K562 (cell line): ENCODE results near the gene EPHX1. TPM values are rescaled to one million over a fixed set of nuclear protein-coding genes. Genes with fewer than 3 reads are reported as not detected.
A peak's percentile ranks its signal among the peaks of the same experiment; 100 is the strongest.

Source experiments
- FOXJ2 ChIP-seq: fragments of 200-800 bp; sonication (Bioruptor generic); IDR thresholded peaks from 2 replicates; pipeline ENCODE4 v1.6.1; 2016; ENCODE audit warnings: missing genetic modification characterization, missing compliant biosample characterization
- HIVEP1 ChIP-seq: fragments of 250-450 bp; sonication (Bioruptor Pico); IDR thresholded peaks from 2 replicates; pipeline ENCODE4 v1.4.0; 2020; ENCODE audit warnings: mild to moderate bottlenecking
- HNRNPUL1 ChIP-seq: fragments of 200-400 bp; formaldehyde crosslinking; IDR thresholded peaks from 2 replicates; pipeline ENCODE4 v1.6.1; 2017; ENCODE audit warnings: low read length
- MIER1 ChIP-seq: fragments of 450-650 bp; IDR thresholded peaks from 2 replicates; pipeline ENCODE4 v1.6.1; 2016; ENCODE audit warnings: antibody characterized with exemption, mild to moderate bottlenecking, low read depth
- NFATC3 ChIP-seq: fragments of 450-650 bp; IDR thresholded peaks from 2 replicates; pipeline ENCODE4 v1.6.1; 2017; ENCODE audit warnings: mild to moderate bottlenecking
- SMARCA5 ChIP-seq: fragments of 450-650 bp; IDR thresholded peaks from 2 replicates; pipeline ENCODE4 v1.6.1; 2016
- TEAD1 ChIP-seq, 2 experiments: fragments of 450-650 bp in 1 of 2; sonication (generic) in 1 of 2; formaldehyde crosslinking; IDR thresholded peaks; 2 replicates each; pipeline versions ENCODE4 v1.4.0 to v1.8.0; 2020 to 2022; ENCODE audit warnings: mild to moderate bottlenecking in 2 of 2, missing genetic modification reagents in 1 of 2
- ZNF175 ChIP-seq: fragments of 200-800 bp; sonication (Bioruptor generic); IDR thresholded peaks from 2 replicates; pipeline ENCODE4 v1.6.1; 2016; ENCODE audit warnings: low read depth, mild to moderate bottlenecking, missing genetic modification characterization, missing compliant biosample characterization
- polyA plus RNA-seq, 8 experiments: library from polyadenylated mRNA; depleted of rRNA in 4 of 8; stranded (reverse) in 5 of 8; unstranded in 3 of 8; fragments of >200 nt; fragmentation: Nextera tagmentation in 2 of 8; fragmentation: Illumina TruSeq in 1 of 8; extraction: Ambion mirVana in 2 of 8; extraction: Trizol in 1 of 8; gene quantifications; 2 replicates each; pipeline versions ENCODE4 v1.2.1 to v1.2.3, GENCODE V29; 2011 to 2014; ENCODE audit warnings: inconsistent platforms in 1 of 8, missing spikeins in 1 of 8
- total RNA-seq, 7 experiments: library from RNA; depleted of rRNA in 6 of 7; stranded (reverse); fragments of >200 nt in 6 of 7; fragmentation: Illumina TruSeq in 2 of 7; extraction: Trizol in 2 of 7; gene quantifications; 2 replicates each; pipeline versions ENCODE4 v1.2.1 to v1.2.3, GENCODE V29; 2011 to 2021; ENCODE audit warnings: low replicate concordance in 1 of 7
- TF ChIP-seq, protein P1 (sequence below), 2 experiments: fragments of 450-650 bp in 1 of 2; sonication (generic) in 1 of 2; formaldehyde crosslinking in 1 of 2; IDR thresholded peaks; 2 replicates each; pipeline versions ENCODE4 v1.7.1 to v1.9.0; 2016 to 2022; ENCODE audit warnings: inconsistent platforms in 1 of 2, mild to moderate bottlenecking in 1 of 2, missing genetic modification reagents in 1 of 2
- TF ChIP-seq, protein P2 (sequence below): fragments of 450-650 bp; IDR thresholded peaks from 2 replicates; pipeline ENCODE4 v1.6.1; 2017; ENCODE audit warnings: antibody characterized with exemption, mild to moderate bottlenecking

The EPHX1 gene
- total and polyA plus RNA-seq, 9 of the 15 experiments (the other 6 are each of a cell fraction or from before 2014, with no cell fraction given): 0.21 to 27.0 (median 6.7) TPM

DNA sequence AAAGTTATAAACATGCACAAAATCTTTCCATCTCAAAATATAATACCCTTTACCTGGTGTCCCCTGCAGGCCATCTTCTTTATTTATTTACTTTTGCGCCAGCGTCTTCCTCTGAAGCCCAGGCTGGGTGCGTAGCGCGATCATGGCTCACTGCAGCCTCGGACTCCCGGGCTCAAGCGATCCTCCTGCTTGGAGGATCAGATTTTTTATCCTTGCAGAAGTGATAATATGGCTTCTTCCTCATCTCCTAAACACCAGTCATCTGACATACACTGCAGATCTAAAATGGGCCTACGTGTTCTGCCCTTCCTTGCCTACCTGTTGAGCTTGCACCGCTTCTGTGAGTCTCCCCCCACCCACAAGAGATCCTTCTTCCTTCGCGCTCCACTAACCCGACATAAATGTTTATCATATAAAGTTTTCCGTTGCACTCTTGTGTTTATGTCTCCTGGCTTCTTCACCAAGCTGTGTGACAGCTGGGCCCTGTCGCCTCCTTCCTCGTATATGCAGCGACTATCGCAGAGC, 32.8 kb upstream of the EPHX1 start (continued):
- TF ChIP-seq, protein P1, sequence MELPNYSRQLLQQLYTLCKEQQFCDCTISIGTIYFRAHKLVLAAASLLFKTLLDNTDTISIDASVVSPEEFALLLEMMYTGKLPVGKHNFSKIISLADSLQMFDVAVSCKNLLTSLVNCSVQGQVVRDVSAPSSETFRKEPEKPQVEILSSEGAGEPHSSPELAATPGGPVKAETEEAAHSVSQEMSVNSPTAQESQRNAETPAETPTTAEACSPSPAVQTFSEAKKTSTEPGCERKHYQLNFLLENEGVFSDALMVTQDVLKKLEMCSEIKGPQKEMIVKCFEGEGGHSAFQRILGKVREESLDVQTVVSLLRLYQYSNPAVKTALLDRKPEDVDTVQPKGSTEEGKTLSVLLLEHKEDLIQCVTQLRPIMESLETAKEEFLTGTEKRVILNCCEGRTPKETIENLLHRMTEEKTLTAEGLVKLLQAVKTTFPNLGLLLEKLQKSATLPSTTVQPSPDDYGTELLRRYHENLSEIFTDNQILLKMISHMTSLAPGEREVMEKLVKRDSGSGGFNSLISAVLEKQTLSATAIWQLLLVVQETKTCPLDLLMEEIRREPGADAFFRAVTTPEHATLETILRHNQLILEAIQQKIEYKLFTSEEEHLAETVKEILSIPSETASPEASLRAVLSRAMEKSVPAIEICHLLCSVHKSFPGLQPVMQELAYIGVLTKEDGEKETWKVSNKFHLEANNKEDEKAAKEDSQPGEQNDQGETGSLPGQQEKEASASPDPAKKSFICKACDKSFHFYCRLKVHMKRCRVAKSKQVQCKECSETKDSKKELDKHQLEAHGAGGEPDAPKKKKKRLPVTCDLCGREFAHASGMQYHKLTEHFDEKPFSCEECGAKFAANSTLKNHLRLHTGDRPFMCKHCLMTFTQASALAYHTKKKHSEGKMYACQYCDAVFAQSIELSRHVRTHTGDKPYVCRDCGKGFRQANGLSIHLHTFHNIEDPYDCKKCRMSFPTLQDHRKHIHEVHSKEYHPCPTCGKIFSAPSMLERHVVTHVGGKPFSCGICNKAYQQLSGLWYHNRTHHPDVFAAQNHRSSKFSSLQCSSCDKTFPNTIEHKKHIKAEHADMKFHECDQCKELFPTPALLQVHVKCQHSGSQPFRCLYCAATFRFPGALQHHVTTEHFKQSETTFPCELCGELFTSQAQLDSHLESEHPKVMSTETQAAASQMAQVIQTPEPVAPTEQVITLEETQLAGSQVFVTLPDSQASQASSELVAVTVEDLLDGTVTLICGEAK (IDR thresholded peaks at IDR 0.05): peak; percentile 62
- TF ChIP-seq, protein P1 (CRISPR knock-in tag; IDR thresholded peaks at IDR 0.05): no peak
- no peak for TF ChIP-seq HNRNPUL1
- no peak for TF ChIP-seq TEAD1 (CRISPR knock-in tag; IDR thresholded peaks at IDR 0.05)
- peak; percentile 64; the same call in 1 of the 2 replicates for TF ChIP-seq MIER1
- TF ChIP-seq, protein P2, sequence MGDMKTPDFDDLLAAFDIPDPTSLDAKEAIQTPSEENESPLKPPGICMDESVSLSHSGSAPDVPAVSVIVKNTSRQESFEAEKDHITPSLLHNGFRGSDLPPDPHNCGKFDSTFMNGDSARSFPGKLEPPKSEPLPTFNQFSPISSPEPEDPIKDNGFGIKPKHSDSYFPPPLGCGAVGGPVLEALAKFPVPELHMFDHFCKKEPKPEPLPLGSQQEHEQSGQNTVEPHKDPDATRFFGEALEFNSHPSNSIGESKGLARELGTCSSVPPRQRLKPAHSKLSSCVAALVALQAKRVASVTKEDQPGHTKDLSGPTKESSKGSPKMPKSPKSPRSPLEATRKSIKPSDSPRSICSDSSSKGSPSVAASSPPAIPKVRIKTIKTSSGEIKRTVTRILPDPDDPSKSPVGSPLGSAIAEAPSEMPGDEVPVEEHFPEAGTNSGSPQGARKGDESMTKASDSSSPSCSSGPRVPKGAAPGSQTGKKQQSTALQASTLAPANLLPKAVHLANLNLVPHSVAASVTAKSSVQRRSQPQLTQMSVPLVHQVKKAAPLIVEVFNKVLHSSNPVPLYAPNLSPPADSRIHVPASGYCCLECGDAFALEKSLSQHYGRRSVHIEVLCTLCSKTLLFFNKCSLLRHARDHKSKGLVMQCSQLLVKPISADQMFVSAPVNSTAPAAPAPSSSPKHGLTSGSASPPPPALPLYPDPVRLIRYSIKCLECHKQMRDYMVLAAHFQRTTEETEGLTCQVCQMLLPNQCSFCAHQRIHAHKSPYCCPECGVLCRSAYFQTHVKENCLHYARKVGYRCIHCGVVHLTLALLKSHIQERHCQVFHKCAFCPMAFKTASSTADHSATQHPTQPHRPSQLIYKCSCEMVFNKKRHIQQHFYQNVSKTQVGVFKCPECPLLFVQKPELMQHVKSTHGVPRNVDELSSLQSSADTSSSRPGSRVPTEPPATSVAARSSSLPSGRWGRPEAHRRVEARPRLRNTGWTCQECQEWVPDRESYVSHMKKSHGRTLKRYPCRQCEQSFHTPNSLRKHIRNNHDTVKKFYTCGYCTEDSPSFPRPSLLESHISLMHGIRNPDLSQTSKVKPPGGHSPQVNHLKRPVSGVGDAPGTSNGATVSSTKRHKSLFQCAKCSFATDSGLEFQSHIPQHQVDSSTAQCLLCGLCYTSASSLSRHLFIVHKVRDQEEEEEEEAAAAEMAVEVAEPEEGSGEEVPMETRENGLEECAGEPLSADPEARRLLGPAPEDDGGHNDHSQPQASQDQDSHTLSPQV: 0 out of 2 replicates have a peak, but pooled peaks have one; percentile 43
- TF ChIP-seq SMARCA5: peak; percentile 39; the same call in 1 of the 2 replicates
- TF ChIP-seq HIVEP1: no peak
- TF ChIP-seq NFATC3: 0 out of 2 replicates have a peak, but pooled peaks have one; percentile 47
- no peak for TF ChIP-seq FOXJ2 (tag)
- 0 out of 2 replicates have a peak, but pooled peaks have one; percentile 60 for TF ChIP-seq ZNF175
